ENCODE measurements around the gene INPP5A.

- no peak for TF ChIP-seq CTCF (IDR thresholded peaks at IDR 0.05; ENCODE audit: low read depth, low read length, poor library complexity, severe bottlenecking)
- no peak for TF ChIP-seq EZH2phosphoT487 (IDR thresholded peaks at IDR 0.05; ENCODE audit: borderline replicate concordance, low read length)
These were observed 255.6 kb downstream of the INPP5A start for GRCh38 chr10:132793213-132793612.

Measured in DOHH2 (cell line).